IPS DF 6.9 (cell line): ENCODE data around the gene KCNK1.

Experiments used
- DNase-seq: peaks from one replicate; pipeline ENCODE4 v3.0.0-alpha.2; 2013; ENCODE audit warnings: low read depth, low spot score
- H3K27ac ChIP-seq: one replicate; pipeline ENCODE4 v1.5.1; 2013; ENCODE audit warnings: low read length, control low read depth
- H3K27me3 ChIP-seq: 2 replicates; pipeline ENCODE4 v1.6.1; 2013; ENCODE audit warnings: mild to moderate bottlenecking, low read length; ENCODE audit not compliant: control insufficient read depth, insufficient read depth
- H3K36me3 ChIP-seq: 2 replicates; pipeline ENCODE4 v1.6.1; 2013; ENCODE audit warnings: low read length; ENCODE audit not compliant: control insufficient read depth, insufficient read depth
- H3K4me1 ChIP-seq: 2 replicates; pipeline ENCODE4 v1.6.1; 2013; ENCODE audit warnings: low read length; ENCODE audit not compliant: control insufficient read depth, insufficient read depth
- H3K4me3 ChIP-seq: 2 replicates; pipeline ENCODE4 v1.5.1; 2013; ENCODE audit warnings: mild to moderate bottlenecking, low read length
- H3K9me3 ChIP-seq: 2 replicates; pipeline ENCODE4 v1.6.1; 2013; ENCODE audit warnings: low read length, inconsistent platforms; ENCODE audit not compliant: control insufficient read depth, insufficient read depth
- WGBS: extraction: QIAGEN DNeasy Blood & Tissue Kit; methylation state at CpG from one replicate; pipeline ENCODE4 v1.1.7; 2013; ENCODE audit warnings: mixed read lengths, missing lambda C conversion rate; ENCODE audit not compliant: insufficient read length, insufficient coverage; 5-methylcytosine and 5-hydroxymethylcytosine counted together

Gene KCNK1

GRCh38 chr1:233620065-233620464, 6.2 kb downstream of the KCNK1 start:
- Histone ChIP-seq H3K27me3 (no peaks in the 10 kb centered on the region; the same call in 1 of the 2 replicates), H3K4me3 (no peak overlapping the region), H3K4me1 (no peaks in the 10 kb centered on the region), H3K9me3 (no peaks in the 10 kb centered on the region), H3K27ac (no peak overlapping the region), H3K36me3 (no peaks in the 10 kb centered on the region)
- DNase-seq, result no peak
- WGBS, result no CpG with 5 or more reads among the region's 2 CpGs

DNA sequence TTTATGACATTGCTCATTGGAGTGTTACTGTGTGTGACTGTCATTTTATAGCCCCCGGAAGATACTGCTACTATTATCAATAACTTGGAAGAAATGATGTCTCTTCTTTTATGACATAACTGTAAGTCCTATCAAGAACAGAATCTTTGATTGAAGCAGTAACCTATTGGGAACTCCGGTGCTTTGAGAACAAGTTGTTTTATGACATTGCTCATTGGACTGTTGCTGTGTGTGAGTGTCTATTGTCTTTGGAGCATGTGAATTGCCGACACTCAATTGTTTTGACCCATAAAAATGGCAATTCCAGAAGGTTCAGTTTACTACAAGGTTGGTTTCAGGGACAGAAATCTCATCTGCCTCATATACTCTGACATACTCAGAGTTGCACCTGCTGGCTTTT, 8.0 kb downstream of the KCNK1 start:
- Histone ChIP-seq H3K27me3 (no peaks in the 10 kb centered on the region), H3K36me3 (no peaks in the 10 kb centered on the region), H3K9me3 (no peaks in the 10 kb centered on the region), H3K4me1 (no peaks in the 10 kb centered on the region), H3K4me3 (no peak overlapping the region), H3K27ac (no peak overlapping the region)
- DNase-seq, result no peak
- no CpG with 5 or more reads among the region's 3 CpGs for WGBS

DNA sequence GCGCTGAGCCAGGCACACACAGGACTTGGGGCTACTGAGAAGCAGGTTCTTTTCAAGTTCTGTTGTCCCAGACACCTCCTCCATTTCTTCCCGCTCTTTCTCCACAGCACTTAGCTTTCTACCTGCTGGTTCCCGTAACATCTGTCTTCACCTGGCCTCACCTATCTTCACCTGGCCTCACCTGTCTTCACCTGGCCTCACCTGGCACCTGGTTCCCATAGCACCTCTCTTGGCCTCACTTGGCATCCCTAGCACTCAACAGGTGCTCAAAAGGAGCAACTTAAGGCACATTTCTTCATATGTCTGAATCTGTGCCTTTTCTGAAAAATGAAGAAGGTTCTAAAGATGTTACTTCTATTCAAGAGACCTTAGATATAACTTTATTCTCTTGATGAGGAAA, 10.4 kb downstream of the KCNK1 start:
- no peak overlapping the region for H3K4me3 ChIP-seq
- H3K27ac ChIP-seq, result no peak overlapping the region
- H3K36me3 ChIP-seq, result no peaks in the 10 kb centered on the region
- WGBS, result no CpG with 5 or more reads among the region's 3 CpGs
- H3K27me3 ChIP-seq, result no peaks in the 10 kb centered on the region
- H3K9me3 ChIP-seq, result no peaks in the 10 kb centered on the region
- H3K4me1 ChIP-seq, result no peaks in the 10 kb centered on the region
- DNase-seq, result no peak

DNA sequence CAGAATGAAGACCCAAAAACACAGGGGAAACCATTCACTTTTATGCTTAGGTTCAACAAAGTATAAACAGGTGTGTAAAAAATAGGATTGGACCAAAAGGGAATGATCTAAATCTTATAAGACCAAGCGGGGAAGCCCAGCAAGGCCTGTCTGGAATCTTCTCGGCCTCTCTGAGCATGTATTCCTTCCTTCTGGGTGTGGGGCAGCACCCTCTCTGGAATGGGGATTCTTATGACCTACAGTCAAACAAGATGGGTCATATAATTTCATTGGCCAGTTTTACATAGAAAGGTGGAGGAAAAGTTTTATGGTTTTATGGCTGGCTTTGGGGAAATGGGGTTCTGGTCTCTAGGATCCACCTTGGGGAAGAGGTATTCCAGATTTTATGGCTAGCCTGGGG, 11.2 kb downstream of the KCNK1 start:
- WGBS, result no CpG with 5 or more reads among the region's 2 CpGs
- no peaks in the 10 kb centered on the region for H3K9me3 ChIP-seq
- H3K27me3 ChIP-seq, result no peaks in the 10 kb centered on the region
- H3K4me3 ChIP-seq, result no peak overlapping the region
- no peak overlapping the region for H3K27ac ChIP-seq
- H3K4me1 ChIP-seq, result no peaks in the 10 kb centered on the region
- no peaks in the 10 kb centered on the region for H3K36me3 ChIP-seq
- no peak for DNase-seq

GRCh38 chr1:233625510-233625981, 11.6 kb downstream of the KCNK1 start:
- WGBS, result no CpG with 5 or more reads among the region's 4 CpGs
- Histone ChIP-seq H3K9me3 (no peaks in the 10 kb centered on the region), H3K27ac (no peak overlapping the region), H3K4me1 (no peaks in the 10 kb centered on the region), H3K27me3 (no peaks in the 10 kb centered on the region), H3K4me3 (no peak overlapping the region), H3K36me3 (no peaks in the 10 kb centered on the region)
- no peak for DNase-seq

GRCh38 chr1:233627376-233627775, 13.5 kb downstream of the KCNK1 start:
- DNase-seq, result no peak
- Histone ChIP-seq H3K9me3 (no peaks in the 10 kb centered on the region), H3K27ac (no peak overlapping the region), H3K36me3 (no peaks in the 10 kb centered on the region), H3K27me3 (no peaks in the 10 kb centered on the region), H3K4me1 (no peaks in the 10 kb centered on the region), H3K4me3 (no peak overlapping the region)
- WGBS, result no CpG with 5 or more reads among the region's 11 CpGs

DNA sequence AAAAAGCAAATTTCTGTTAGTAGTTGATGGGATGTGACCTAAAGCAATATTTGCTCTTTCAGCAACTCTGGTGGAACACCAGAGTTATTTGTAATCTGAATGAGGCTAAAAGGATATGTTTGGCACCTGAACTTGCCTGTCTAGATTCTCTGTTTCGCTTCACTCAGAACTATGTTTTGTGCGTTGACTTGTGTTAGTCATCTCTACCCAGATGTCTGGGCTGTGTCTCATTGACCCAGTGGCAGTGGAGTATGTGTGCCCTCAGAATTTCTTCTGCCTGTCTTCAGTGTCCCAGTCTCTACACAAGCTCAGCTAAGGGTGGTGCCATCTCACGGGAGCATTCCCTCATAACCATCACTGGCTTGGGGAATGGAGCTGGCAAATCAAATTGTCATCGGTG, 13.9 kb downstream of the KCNK1 start:
- no peak overlapping the region for H3K27ac ChIP-seq
- no peak for DNase-seq
- no peaks in the 10 kb centered on the region for H3K4me1 ChIP-seq
- no peaks in the 10 kb centered on the region for H3K9me3 ChIP-seq
- no peak overlapping the region for H3K4me3 ChIP-seq
- WGBS, result no CpG with 5 or more reads among the region's 4 CpGs
- H3K36me3 ChIP-seq, result no peaks in the 10 kb centered on the region
- no peaks in the 10 kb centered on the region for H3K27me3 ChIP-seq

GRCh38 chr1:233629305-233629935, 15.5 kb downstream of the KCNK1 start:
- Histone ChIP-seq H3K27ac (no peak overlapping the region), H3K27me3 (no peaks in the 10 kb centered on the region), H3K36me3 (no peaks in the 10 kb centered on the region), H3K9me3 (no peaks in the 10 kb centered on the region), H3K4me3 (no peak overlapping the region), H3K4me1 (no peaks in the 10 kb centered on the region)
- no peak for DNase-seq
- WGBS, result no CpG with 5 or more reads among the region's 19 CpGs

- WGBS, result no CpG with 5 or more reads among the region's 6 CpGs
- no peak for DNase-seq
- H3K9me3 ChIP-seq, result no peaks in the 10 kb centered on the region
- no peaks in the 10 kb centered on the region for H3K36me3 ChIP-seq
- no peaks in the 10 kb centered on the region for H3K27me3 ChIP-seq
- H3K4me1 ChIP-seq, result no peaks in the 10 kb centered on the region
- H3K4me3 ChIP-seq, result no peak overlapping the region
- H3K27ac ChIP-seq, result no peak overlapping the region
These were observed 18.0 kb downstream of the KCNK1 start for GRCh38 chr1:233631810-233632405.

GRCh38 chr1:233632436-233632835, 18.5 kb downstream of the KCNK1 start:
- no peak for DNase-seq
- Histone ChIP-seq H3K9me3 (no peaks in the 10 kb centered on the region), H3K4me1 (no peaks in the 10 kb centered on the region), H3K4me3 (no peak overlapping the region), H3K36me3 (no peaks in the 10 kb centered on the region), H3K27ac (no peak overlapping the region), H3K27me3 (no peaks in the 10 kb centered on the region)
- no CpG with 5 or more reads among the region's 3 CpGs for WGBS
